CD4-positive, alpha-beta T cell treated with Interleukin-6 at 100 ng/mL for 8 hours (primary cell): Measurements from ENCODE around the gene NDUFAF5.

Experiments used
- DNase-seq: peaks from one replicate; pipeline ENCODE4 v3.0.0-alpha.2; 2020; ENCODE audit warnings: mixed read lengths, low spot score

NDUFAF5 gene

GRCh38 chr20:13824459-13824858, 39.6 kb downstream of the NDUFAF5 start:
- DNase-seq = no peak

GRCh38 chr20:13825465-13825864, 40.6 kb downstream of the NDUFAF5 start:
- DNase-seq = no peak

DNA sequence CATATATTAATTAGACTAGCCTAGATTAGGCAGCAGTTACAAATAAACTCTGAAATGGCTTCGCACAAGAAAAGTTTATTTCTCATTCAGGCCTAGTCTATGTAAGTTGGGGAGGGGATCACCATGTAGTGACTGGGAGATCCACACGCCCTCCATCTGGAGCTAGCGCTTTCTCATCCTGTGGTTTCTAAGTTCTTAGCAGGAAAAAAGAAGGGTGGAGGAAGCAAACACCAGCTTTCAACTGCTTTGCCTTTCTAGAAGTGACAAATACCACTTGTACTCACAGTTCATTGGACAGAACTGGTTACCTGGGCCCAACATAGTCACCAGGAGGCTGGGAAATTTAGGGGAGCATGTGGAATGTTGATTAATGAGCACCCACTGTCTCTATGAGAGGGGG, 46.6 kb downstream of the NDUFAF5 start:
- no peak for DNase-seq

GRCh38 chr20:13838664-13839063, 53.8 kb downstream of the NDUFAF5 start:
- no peak for DNase-seq

GRCh38 chr20:13839421-13840092, 54.7 kb downstream of the NDUFAF5 start:
- no peak for DNase-seq

- no peak for DNase-seq
Observed at GRCh38 chr20:13840093-13840465, 55.3 kb downstream of the NDUFAF5 start.

- DNase-seq = no peak
Observed at GRCh38 chr20:13841206-13841605, 56.4 kb downstream of the NDUFAF5 start.

GRCh38 chr20:13844296-13844695, 59.5 kb downstream of the NDUFAF5 start:
- no peak for DNase-seq

GRCh38 chr20:13851279-13851678, 66.5 kb downstream of the NDUFAF5 start:
- no peak for DNase-seq

- DNase-seq = no peak
Observed at GRCh38 chr20:13852306-13852705, 67.5 kb downstream of the NDUFAF5 start.

DNA sequence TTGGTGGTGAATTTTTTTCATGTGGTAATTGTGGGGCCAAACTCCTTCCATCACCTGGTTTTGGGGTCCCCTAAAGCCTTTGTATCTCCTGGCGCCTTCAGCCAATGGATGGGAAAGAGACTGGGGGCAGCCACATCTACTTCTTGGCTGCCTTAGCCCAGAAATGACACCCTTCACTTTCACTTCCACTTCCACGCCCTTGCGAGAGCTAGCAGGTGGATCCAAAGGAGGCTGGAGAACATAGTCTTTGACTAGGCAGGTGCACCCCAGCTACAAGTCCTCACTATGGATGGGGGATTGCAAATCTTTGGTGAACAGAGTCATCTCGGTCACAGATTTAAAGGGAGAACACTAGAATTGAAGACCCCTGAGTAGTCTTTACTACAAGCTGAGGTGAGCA, 70.8 kb downstream of the NDUFAF5 start:
- no peak for DNase-seq

DNA sequence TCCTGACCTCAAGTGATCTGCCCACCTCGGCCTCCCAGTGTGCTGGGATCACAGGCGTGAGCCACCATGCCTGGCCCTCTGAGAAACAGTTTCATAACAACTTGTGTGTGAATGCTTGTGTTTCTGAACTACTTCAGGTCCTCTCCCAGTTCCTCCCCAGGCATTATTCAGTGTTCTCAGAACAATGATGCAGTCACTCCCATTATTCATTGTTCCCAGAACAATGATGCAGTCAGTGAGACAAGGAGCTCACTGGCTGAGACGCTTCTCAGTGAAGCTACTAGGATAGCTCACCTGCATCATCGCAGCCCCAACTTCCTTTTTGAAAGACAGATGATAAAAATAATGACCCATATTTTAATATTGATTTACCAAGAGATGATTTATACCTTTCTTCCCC, 71.5 kb downstream of the NDUFAF5 start:
- no peak for DNase-seq

DNA sequence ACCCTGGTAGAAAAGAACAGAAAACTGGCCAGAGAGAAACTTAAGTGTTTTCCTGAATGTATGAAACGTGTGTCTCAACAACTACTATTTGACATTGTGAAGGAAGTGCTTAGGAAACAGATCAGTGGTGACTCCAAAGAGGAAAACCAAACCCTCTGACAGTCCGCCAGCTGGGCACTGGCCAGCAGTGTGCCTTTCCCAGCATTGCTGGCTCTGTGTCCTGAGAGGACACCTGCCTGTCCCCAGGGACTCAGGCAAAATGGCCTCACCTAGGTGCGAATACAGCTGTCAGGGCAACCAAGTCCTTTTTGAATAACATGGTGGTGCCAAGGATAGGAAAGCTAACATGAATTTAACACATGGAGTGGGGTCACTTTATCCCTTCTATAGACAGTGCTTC, 72.5 kb downstream of the NDUFAF5 start:
- no peak for DNase-seq

DNA sequence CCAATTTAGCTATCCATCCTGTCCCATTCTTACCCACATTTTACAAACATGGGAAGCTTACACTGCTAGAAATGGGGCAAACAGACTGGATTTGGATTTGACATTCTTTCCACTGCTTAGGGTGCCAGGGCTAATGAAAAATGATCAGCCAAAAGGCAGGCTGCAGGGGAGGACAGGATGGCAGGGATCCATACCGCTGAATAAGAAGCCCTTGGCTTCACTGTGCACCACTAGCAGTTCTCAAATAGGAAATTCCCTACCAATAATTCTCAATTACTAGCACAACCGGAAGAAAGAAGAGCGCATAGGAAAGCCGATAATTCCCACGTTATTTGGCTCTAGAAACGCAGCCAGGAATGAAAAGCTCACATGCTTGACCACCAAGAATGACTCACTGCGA, 73.1 kb downstream of the NDUFAF5 start:
- no peak for DNase-seq

DNA sequence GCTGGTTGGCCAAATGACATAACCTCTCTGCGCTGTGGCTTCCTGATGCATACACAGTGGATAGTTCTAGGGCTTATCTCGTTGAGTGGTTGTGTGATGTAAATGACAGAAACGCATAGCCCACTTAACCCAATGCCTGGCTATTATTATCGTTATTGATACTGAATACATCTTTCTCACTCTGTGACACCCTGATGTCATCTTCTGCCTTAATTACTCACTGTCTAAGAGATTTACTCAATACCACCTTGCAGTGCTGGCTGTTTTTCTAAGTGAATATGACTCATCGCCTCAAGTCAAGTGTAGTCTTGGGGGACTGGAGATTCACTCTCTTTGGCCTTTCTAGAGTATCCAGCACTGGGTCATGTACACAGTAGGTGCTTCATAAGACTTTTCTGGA, 73.6 kb downstream of the NDUFAF5 start:
- no peak for DNase-seq

DNA sequence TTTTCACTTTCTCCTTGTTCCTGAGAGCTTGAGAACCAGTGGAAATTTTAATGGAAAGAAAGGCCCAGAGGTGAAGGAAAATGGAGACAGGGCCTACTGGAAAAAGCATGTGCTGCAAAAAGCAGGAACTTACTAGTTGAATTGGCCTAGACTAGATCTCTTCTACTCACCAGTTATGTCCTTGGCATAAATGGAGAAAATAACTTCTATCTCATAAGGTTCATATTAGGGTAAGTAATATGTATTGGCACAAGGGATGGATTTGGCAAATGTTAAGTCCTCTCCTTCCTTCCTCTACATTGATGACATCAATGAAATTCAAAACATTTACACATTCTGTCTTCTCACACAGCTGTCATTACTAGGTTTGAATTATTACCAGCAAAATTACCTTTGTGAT, 74.0 kb downstream of the NDUFAF5 start:
- no peak for DNase-seq

- DNase-seq = no peak
Observed at GRCh38 chr20:13862245-13862644, 77.4 kb downstream of the NDUFAF5 start.

DNA sequence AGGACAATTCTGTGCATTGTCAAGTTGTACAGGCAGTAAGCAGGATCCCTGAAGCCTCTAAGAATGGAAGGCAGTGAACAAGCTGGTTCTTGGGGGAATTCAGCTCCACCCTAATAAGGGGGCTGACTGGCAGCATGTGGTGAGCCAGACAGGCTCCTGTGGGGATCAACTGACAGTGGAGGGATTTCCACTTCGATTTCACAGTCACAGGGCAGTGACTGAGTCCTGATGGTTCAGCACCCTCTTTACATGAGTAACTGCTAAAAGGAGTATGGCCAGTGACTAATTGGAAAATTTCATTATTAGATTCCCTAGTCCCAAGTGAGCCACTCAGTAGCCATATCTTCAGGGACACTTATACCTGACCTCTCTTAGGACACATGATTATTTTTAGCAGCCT, 78.4 kb downstream of the NDUFAF5 start:
- DNase-seq = no peak

GRCh38 chr20:13865156-13865555, 80.3 kb downstream of the NDUFAF5 start:
- DNase-seq = no peak

DNA sequence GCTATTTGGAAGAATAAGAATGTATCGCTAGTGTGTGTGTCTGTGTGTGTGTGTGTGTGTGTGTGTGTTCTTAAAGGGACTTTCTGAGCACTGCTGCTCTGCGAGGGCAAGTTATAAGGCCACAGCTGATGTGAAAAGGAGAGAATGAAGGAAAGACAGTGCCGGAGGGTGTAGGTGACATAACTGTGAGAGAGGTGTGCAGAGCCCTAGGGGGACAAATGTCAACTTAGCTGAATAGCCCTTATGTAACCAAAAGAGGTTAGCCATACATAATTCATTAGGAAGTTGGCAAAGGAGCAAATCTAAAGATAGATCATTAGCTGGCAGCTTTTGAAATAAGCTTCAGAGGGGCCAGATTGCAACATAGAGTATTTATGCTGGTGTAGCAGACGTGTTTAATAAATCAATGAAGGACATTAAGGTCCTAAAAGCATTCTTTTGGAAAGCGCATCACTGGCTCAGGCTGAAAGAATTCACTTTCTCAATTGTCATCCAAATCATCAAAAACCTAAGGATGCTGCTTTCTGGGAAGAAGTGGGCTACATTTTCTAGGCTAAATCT, 81.0 kb downstream of the NDUFAF5 start:
- no peak for DNase-seq

GRCh38 chr20:13868331-13868730, 83.5 kb downstream of the NDUFAF5 start:
- DNase-seq = no peak

- DNase-seq = no peak
Observed at GRCh38 chr20:13870170-13870748, 85.4 kb downstream of the NDUFAF5 start.
